ENCODE data around the gene RERE.

GRCh38 chr1:8529901-8530300 lies 287.5 kb downstream of the RERE start:
- TF ChIP-seq, protein P1, sequence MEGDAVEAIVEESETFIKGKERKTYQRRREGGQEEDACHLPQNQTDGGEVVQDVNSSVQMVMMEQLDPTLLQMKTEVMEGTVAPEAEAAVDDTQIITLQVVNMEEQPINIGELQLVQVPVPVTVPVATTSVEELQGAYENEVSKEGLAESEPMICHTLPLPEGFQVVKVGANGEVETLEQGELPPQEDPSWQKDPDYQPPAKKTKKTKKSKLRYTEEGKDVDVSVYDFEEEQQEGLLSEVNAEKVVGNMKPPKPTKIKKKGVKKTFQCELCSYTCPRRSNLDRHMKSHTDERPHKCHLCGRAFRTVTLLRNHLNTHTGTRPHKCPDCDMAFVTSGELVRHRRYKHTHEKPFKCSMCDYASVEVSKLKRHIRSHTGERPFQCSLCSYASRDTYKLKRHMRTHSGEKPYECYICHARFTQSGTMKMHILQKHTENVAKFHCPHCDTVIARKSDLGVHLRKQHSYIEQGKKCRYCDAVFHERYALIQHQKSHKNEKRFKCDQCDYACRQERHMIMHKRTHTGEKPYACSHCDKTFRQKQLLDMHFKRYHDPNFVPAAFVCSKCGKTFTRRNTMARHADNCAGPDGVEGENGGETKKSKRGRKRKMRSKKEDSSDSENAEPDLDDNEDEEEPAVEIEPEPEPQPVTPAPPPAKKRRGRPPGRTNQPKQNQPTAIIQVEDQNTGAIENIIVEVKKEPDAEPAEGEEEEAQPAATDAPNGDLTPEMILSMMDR (IDR thresholded peaks at IDR 0.05; ENCODE audit: poor library complexity) = no peak
- TF ChIP-seq EZH2 (IDR thresholded peaks at IDR 0.05; ENCODE audit: borderline replicate concordance) (no peak), EZH2phosphoT487 (IDR thresholded peaks at IDR 0.05; ENCODE audit: low read depth, severe bottlenecking, unreplicated experiment) (no peak)

Measured in hepatocyte (in vitro differentiated cells).